ENCODE data around the gene VWA7. TPM values are rescaled to one million over a fixed set of nuclear protein-coding genes. Genes with fewer than 3 reads are reported as not detected.

Gene VWA7
- total RNA-seq, 1 donor from 2014 or later: 5.9 TPM

GRCh38 chr6:31727034-31727716 is 50.0 kb downstream of the VWA7 start:
- no peak for DNase-seq (ENCODE audit: low spot score)
- Mint-ChIP-seq H3K4me3 (ENCODE audit: low read depth) (peak overlapping the region; percentile 49), H3K27ac (peak overlapping the region; percentile 19), H3K27me3 (ENCODE audit: low read depth) (no peaks in the 10 kb centered on the region), H3K4me1 (ENCODE audit: low read depth) (peaks cover 46% of the 10 kb centered on the region), H3K9me3 (no peaks in the 10 kb centered on the region), H3K36me3 (ENCODE audit: low read depth) (peaks cover 34% of the 10 kb centered on the region)
- intact Hi-C loops (cut with micrococcal nuclease): no loop called here

GRCh38 chr6:31725502-31726350 is 51.4 kb downstream of the VWA7 start:
- Mint-ChIP-seq H3K4me3 (ENCODE audit: low read depth) (no peak overlapping the region), H3K9me3 (no peaks in the 10 kb centered on the region), H3K27ac (peak overlapping the region; percentile 47), H3K36me3 (ENCODE audit: low read depth) (peaks cover 22% of the 10 kb centered on the region), H3K27me3 (ENCODE audit: low read depth) (no peaks in the 10 kb centered on the region), H3K4me1 (ENCODE audit: low read depth) (peaks cover 46% of the 10 kb centered on the region)
- intact Hi-C loops (cut with micrococcal nuclease): no loop called here
- DNase-seq (ENCODE audit: low spot score): no peak

GRCh38 chr6:31723980-31724691 is 53.0 kb downstream of the VWA7 start:
- intact Hi-C loops (cut with micrococcal nuclease): no loop called here
- H3K27me3 Mint-ChIP-seq (ENCODE audit: low read depth): peaks cover 5% of the 10 kb centered on the region
- no peak for DNase-seq (ENCODE audit: low spot score)
- peaks cover 34% of the 10 kb centered on the region for H3K4me1 Mint-ChIP-seq (ENCODE audit: low read depth)
- no peaks in the 10 kb centered on the region for H3K9me3 Mint-ChIP-seq
- H3K27ac Mint-ChIP-seq: no peak overlapping the region
- H3K4me3 Mint-ChIP-seq (ENCODE audit: low read depth): no peak overlapping the region
- H3K36me3 Mint-ChIP-seq (ENCODE audit: low read depth): peaks cover 12% of the 10 kb centered on the region

GRCh38 chr6:31723245-31723979 is 53.7 kb downstream of the VWA7 start, which contains the start of gene MPIG6B:
MPIG6B (plus strand) TSS chr6:31723373; CDS start chr6:31723384, 11 bp downstream.
- peaks cover 32% of the 10 kb centered on the region for H3K4me1 Mint-ChIP-seq (ENCODE audit: low read depth)
- DNase-seq (ENCODE audit: low spot score): no peak
- H3K27me3 Mint-ChIP-seq (ENCODE audit: low read depth): peaks cover 5% of the 10 kb centered on the region
- no peaks in the 10 kb centered on the region for H3K9me3 Mint-ChIP-seq
- intact Hi-C loops (cut with micrococcal nuclease): no loop called here
- peaks cover 10% of the 10 kb centered on the region for H3K36me3 Mint-ChIP-seq (ENCODE audit: low read depth)
- H3K27ac Mint-ChIP-seq: no peak within 1 kb of the TSS
- H3K4me3 Mint-ChIP-seq (ENCODE audit: low read depth): no peak within 1 kb of the TSS

- intact Hi-C loops (cut with micrococcal nuclease): no loop called here
- Mint-ChIP-seq H3K9me3 (no peaks in the 10 kb centered on the region), H3K27me3 (ENCODE audit: low read depth) (peaks cover 5% of the 10 kb centered on the region), H3K36me3 (ENCODE audit: low read depth) (peaks cover 7% of the 10 kb centered on the region), H3K27ac (no peak overlapping the region), H3K4me1 (ENCODE audit: low read depth) (peaks cover 24% of the 10 kb centered on the region), H3K4me3 (ENCODE audit: low read depth) (no peak overlapping the region)
- DNase-seq (ENCODE audit: low spot score): no peak
Observed at GRCh38 chr6:31722173-31722572, 55.0 kb downstream of the VWA7 start.

- Mint-ChIP-seq H3K27ac (no peak within 1 kb of the TSS), H3K9me3 (no peaks in the 10 kb centered on the region), H3K4me3 (ENCODE audit: low read depth) (no peak within 1 kb of the TSS), H3K4me1 (ENCODE audit: low read depth) (peaks cover 17% of the 10 kb centered on the region), H3K36me3 (ENCODE audit: low read depth) (peaks cover 3% of the 10 kb centered on the region), H3K27me3 (ENCODE audit: low read depth) (peaks cover 5% of the 10 kb centered on the region)
- intact Hi-C loops (cut with micrococcal nuclease): no loop called here
- no peak for DNase-seq (ENCODE audit: low spot score)
Observed at GRCh38 chr6:31721351-31722020, 55.6 kb downstream of the VWA7 start, which contains the start of gene LY6G6C. LY6G6C (minus strand) TSS chr6:31721746; CDS start chr6:31721679, 67 bp downstream.

GRCh38 chr6:31720196-31720770 is 56.8 kb downstream of the VWA7 start:
- no peak overlapping the region for H3K27ac Mint-ChIP-seq
- intact Hi-C loops (cut with micrococcal nuclease): no loop called here
- no peak overlapping the region for H3K4me3 Mint-ChIP-seq (ENCODE audit: low read depth)
- H3K4me1 Mint-ChIP-seq (ENCODE audit: low read depth): peaks cover 7% of the 10 kb centered on the region
- no peaks in the 10 kb centered on the region for H3K9me3 Mint-ChIP-seq
- no peak for DNase-seq (ENCODE audit: low spot score)
- H3K36me3 Mint-ChIP-seq (ENCODE audit: low read depth): no peaks in the 10 kb centered on the region
- H3K27me3 Mint-ChIP-seq (ENCODE audit: low read depth): peaks cover 5% of the 10 kb centered on the region

GRCh38 chr6:31719001-31719400 is 58.1 kb downstream of the VWA7 start:
- Mint-ChIP-seq H3K36me3 (ENCODE audit: low read depth) (no peaks in the 10 kb centered on the region), H3K9me3 (no peaks in the 10 kb centered on the region), H3K27ac (no peak overlapping the region), H3K4me3 (ENCODE audit: low read depth) (no peak overlapping the region), H3K27me3 (ENCODE audit: low read depth) (peaks cover 7% of the 10 kb centered on the region), H3K4me1 (ENCODE audit: low read depth) (peaks cover 7% of the 10 kb centered on the region)
- intact Hi-C loops (cut with micrococcal nuclease): no loop called here
- DNase-seq (ENCODE audit: low spot score): no peak

- H3K36me3 Mint-ChIP-seq (ENCODE audit: low read depth): no peaks in the 10 kb centered on the region
- intact Hi-C loops (cut with micrococcal nuclease): no loop called here
- H3K4me1 Mint-ChIP-seq (ENCODE audit: low read depth): peaks cover 7% of the 10 kb centered on the region
- H3K27me3 Mint-ChIP-seq (ENCODE audit: low read depth): peaks cover 8% of the 10 kb centered on the region
- no peaks in the 10 kb centered on the region for H3K9me3 Mint-ChIP-seq
- no peak for DNase-seq (ENCODE audit: low spot score)
- no peak overlapping the region for H3K4me3 Mint-ChIP-seq (ENCODE audit: low read depth)
- no peak overlapping the region for H3K27ac Mint-ChIP-seq
Observed at GRCh38 chr6:31718265-31718664, 58.9 kb downstream of the VWA7 start.

- Mint-ChIP-seq H3K27me3 (ENCODE audit: low read depth) (peaks cover 11% of the 10 kb centered on the region), H3K4me3 (ENCODE audit: low read depth) (no peak overlapping the region), H3K36me3 (ENCODE audit: low read depth) (no peaks in the 10 kb centered on the region), H3K27ac (no peak overlapping the region), H3K4me1 (ENCODE audit: low read depth) (peaks cover 7% of the 10 kb centered on the region), H3K9me3 (no peaks in the 10 kb centered on the region)
- DNase-seq (ENCODE audit: low spot score): no peak
- intact Hi-C loops (cut with micrococcal nuclease): no loop called here
Observed at GRCh38 chr6:31717499-31718222, 59.5 kb downstream of the VWA7 start.
